Epithelial cell of esophagus (primary cell): ENCODE measurements around the gene ZNF90.

Experiments used
- DNase-seq: peaks from one replicate; pipeline ENCODE4 v3.0.0; 2010; ENCODE audit warnings: low read depth
- H3K4me3 ChIP-seq: 2 replicates; pipeline ENCODE4 v1.5.1; 2011; ENCODE audit warnings: mild to moderate bottlenecking, low read length, control low read depth
- TF ChIP-seq, protein P1 (sequence below): IDR thresholded peaks from 2 replicates; pipeline ENCODE4 v1.5.1; 2011; ENCODE audit warnings: low read depth, mild to moderate bottlenecking, low read length, control low read depth, inconsistent platforms; ENCODE audit not compliant: insufficient read depth; ENCODE audit errors: missing control alignments

Gene ZNF90

DNA sequence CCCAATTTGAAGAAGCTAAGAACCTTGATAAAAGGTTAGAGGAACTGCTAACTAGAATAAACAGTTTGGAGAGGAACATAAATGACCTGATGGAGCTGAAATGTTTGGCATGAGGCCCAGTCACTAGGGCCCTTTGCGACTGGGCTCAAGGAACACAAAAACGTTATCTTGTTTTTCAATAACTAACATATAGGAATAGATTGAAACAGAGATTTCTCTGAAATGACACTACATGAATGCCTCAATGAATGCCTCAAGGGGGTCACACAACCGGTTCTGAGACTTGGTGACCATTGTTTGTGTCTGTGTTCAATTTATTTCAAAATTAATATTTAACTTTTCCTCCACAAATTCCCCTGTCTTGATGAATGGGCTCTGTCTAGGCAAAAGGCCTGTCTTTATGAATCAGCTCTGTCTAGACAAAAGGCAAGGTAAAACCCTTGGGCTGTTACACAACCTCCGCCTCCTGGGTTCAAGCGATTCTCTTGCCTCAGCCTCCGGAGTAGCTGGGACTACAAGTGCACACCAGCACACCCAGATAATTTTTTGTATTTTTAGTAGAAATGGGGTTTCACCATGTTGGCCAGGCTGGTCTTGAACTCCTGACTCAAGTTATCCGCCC, 88.3 kb downstream of the ZNF90 start:
- TF ChIP-seq, protein P1, sequence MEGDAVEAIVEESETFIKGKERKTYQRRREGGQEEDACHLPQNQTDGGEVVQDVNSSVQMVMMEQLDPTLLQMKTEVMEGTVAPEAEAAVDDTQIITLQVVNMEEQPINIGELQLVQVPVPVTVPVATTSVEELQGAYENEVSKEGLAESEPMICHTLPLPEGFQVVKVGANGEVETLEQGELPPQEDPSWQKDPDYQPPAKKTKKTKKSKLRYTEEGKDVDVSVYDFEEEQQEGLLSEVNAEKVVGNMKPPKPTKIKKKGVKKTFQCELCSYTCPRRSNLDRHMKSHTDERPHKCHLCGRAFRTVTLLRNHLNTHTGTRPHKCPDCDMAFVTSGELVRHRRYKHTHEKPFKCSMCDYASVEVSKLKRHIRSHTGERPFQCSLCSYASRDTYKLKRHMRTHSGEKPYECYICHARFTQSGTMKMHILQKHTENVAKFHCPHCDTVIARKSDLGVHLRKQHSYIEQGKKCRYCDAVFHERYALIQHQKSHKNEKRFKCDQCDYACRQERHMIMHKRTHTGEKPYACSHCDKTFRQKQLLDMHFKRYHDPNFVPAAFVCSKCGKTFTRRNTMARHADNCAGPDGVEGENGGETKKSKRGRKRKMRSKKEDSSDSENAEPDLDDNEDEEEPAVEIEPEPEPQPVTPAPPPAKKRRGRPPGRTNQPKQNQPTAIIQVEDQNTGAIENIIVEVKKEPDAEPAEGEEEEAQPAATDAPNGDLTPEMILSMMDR, result no peak
- H3K4me3 ChIP-seq, result no peak overlapping the region
- DNase-seq, result no peak

DNA sequence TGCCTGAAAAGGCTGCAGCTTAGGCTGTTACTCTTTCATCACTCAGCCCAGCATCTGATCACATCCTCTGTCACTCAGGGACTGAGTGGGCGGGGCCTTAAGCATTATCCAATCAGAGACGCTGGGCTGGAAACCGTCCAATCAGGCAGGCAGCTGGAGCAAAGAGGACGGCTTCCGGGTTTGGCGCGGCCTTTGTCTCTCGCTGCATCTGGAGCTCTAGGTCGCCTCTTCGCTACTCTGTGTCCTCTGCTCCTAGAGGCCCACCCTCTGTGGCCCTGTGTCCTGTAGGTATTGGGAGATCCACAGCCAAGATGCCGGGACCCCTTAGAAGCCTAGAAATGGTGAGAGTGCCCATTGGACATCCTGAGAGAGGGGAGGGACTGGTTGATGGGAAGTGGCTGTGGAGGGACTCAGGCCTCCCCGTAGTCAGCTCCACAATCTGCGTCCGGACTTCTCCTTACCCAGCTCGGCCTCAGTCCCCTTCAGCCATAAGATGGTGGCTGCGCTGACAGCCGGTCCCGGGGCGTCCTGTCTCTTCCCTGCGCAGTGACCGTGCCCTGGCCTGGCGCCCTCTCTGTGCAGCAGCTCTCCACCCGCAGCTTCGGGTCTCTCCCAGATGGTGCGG, 89.3 kb downstream of the ZNF90 start, which contains the start of gene ZNF486:
TSS of gene ZNF486 (plus strand) at position 195 of the 625 bp plus-strand sequence. CDS start at position 312, 117 bp downstream.
- TF ChIP-seq, protein P1, result no peak
- peak; percentile 96 for DNase-seq
- peak within 1 kb of the TSS; percentile 92 for H3K4me3 ChIP-seq

DNA sequence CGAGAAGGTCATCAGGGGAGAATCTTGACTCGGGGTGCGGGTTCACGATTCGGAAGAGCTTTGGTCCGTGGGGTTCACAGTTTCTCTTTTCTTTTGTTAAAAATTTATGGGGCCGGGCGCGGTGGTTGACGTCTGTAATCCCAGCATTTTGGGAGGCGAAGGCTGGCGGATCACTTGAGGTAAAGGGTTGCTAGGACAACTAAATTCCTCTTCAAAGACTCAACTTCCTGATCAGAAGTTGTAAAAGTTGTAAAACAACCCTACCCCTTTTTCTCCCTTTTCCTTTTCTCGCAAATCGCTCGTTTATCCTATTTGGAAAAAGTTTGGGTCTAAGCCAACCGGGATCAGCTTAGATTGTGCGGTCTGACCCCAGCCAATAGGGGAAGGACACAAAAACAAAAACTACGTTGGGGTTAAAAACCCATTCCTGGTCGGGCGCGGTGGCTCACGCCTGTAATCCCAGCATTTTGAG, 89.9 kb downstream of the ZNF90 start:
- peak; percentile 47 for DNase-seq
- TF ChIP-seq, protein P1, result no peak
- peak overlapping the region; percentile 92 for H3K4me3 ChIP-seq
